NCI-H146 (cell line): ENCODE results near the gene GPR162.

Experiments
- DNase-seq: peaks from one replicate; lab custom pipeline; 2025; lab: John Stamatoyannopoulos, UW

Gene GPR162

DNA sequence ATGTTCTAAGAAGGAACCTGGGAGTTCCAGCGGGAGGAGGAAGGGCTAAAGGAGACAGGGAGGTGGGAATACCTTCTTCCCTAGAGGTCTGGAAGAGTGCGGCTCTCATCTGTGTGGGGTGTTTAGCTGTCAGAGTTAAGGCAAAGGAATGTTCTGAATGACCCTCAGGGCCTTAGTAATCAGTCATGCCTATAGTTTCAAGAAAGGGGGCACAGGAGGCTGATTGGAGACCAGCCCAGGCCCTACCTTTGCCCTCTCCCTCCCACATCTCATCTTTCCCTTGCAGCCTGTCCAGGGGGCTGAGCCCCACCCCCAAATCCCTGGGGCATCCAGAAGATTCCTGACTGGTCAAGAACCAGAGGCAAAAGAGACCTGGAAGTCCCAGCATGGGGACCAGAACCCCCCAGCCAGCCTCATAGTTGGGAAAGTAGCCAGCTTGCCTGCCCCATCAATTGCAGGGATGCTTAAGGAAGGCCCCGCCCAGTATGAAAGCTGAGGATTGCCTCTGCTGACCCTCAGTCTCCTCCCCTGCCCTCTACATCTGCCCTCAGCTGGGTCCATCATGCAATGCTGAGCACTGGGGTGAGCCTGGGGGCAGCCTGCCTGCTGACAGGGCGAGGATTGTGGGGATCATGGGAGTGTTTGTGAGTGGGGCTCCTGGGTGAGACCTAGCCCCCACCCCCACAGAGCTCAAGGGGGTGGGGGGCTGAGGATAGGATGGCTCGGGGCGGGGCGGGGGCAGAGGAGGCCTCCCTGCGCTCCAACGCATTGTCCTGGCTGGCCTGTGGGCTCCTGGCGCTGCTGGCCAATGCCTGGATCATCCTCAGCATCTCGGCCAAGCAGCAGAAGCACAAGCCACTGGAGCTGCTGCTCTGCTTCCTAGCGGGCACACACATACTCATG, 1.8 kb downstream of the GPR162 start:
- DNase-seq: no peak

DNA sequence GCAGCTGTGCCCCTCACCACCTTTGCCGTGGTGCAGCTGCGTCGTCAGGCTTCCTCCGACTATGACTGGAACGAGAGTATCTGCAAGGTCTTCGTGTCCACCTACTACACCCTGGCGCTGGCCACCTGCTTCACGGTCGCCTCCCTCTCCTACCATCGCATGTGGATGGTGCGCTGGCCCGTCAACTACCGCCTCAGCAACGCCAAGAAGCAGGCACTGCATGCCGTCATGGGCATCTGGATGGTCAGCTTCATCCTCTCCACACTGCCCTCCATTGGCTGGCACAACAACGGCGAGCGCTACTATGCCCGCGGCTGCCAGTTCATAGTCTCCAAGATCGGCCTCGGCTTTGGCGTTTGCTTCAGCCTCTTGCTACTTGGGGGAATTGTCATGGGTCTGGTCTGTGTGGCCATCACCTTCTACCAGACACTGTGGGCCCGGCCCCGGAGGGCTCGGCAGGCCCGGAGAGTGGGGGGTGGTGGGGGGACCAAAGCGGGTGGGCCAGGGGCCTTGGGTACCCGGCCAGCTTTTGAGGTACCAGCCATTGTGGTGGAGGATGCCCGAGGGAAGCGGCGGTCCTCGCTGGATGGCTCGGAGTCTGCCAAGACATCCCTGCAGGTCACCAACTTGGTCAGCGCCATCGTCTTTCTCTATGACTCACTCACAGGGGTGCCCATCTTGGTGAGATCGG, 2.6 kb downstream of the GPR162 start:
- DNase-seq: no peak

DNA sequence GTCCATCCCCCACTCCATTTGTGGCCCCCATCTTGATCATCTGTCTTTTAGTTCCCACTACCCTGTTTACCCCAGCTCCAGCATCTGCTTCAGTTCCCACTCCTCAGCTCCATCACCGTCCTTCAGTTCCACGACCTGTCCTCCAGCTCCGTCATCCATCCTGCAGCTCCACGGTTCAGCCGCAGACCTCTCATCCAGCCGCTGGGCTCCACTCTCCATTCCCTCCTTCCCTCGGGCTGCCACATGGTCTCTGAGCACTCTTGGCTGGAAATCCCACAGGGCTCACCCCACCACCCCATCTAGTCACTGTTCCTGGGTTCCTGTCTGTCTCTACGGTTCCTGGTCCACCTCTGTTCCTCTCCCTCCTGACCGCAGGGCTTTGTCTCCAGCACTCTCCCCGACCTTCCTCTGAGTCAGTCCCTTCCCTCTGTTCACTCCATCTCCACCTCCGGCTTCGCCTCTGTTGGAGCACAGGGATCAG, 3.3 kb downstream of the GPR162 start:
- DNase-seq: peak; percentile 69

DNA sequence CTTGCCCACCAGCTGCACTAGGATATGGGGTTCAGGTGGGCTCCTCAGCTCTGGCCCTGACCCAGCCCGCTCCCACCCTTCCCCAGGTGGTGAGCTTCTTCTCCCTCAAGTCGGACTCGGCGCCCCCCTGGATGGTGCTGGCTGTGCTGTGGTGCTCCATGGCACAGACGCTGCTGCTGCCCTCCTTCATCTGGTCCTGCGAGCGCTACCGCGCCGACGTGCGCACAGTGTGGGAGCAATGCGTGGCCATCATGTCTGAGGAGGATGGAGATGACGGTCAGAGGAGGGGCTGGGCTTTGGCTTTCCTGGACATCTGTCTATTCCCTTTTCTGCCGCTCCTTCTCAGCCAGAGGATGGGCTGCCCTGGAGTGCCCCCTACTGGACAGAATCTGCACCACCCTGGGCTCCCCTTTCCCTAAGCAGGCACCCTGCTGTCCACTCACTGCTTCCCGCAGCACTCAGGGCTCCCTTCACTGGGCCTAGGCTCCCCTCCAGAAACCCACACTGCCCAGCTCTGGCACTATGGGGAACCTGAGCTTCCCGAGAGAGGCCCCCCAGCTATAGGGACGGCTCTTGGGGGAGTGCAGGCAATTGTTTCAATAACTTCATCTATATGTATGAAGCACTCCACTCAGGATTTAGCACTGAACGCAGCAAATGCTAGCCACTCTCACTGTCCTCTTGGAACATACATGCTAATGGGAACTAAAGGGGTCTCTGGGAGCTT, 3.9 kb downstream of the GPR162 start:
- DNase-seq: peak; percentile 96

- no peak for DNase-seq
Measured at GRCh38 chr12:6826125-6826733, 4.6 kb downstream of the GPR162 start.

DNA sequence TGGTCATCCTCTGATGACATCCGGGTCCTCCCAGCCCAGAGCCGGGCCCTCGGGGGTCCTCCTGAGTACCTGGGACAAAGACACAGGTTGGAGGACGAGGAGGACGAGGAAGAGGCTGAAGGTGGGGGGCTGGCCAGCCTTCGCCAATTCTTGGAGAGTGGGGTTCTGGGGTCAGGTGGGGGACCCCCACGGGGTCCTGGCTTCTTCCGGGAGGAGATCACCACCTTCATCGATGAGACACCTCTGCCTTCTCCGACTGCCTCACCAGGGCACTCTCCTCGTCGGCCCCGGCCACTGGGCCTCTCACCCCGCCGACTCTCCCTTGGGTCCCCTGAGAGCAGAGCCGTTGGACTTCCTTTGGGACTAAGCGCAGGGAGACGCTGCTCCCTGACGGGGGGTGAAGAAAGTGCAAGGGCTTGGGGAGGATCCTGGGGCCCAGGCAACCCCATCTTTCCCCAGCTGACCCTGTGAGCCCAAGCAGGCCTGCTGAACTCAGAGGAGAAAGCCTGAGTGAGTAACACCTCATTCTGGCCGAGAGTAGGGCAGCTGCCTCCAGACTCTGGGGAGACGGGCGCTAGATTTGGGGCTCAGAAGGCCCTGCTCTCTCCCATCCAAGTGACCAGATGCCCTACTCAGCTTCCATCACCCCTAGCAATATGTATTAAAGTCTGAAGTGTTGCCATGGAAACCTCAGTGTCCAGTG, 5.3 kb downstream of the GPR162 start:
- DNase-seq: no peak

- DNase-seq: peak; percentile 97
Measured at GRCh38 chr12:6827437-6827911, 5.9 kb downstream of the GPR162 start.

DNA sequence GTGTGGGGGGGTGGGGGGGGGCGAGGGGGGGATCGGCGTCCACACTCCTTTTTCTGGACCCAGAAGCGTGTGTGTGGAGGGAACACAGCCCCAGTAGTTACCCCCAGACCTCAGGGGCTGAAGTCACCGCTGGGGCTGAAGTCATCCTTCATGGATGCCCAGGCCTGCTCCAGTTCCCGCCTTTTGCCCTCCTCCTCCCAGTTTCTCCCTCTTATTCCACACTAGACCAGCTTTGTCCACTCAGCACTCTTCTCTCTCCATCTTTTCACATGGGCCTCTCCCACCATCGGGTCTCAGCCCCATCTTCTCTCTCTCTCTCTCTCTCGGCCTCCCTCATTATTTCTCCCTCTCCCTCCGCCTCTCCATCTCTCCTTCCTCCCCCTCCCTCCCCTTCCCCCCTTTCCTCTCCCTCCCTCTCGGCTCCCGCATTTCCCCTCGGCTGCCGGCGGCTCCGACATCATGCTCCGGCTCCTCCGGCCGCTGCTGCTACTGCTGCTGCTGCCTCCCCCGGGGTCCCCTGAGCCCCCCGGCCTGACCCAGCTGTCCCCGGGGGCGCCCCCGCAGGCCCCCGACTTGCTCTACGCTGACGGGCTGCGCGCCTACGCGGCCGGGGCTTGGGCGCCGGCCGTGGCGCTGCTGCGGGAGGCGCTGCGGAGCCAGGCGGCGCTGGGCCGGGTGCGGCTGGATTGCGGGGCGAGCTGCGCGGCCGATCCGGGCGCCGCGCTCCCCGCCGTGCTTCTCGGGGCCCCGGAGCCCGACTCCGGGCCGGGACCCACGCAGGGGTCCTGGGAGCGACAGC, 6.6 kb downstream of the GPR162 start, which contains the start of gene P3H3:
Gene P3H3 (plus strand): TSS at position 426 of the 799 bp plus-strand sequence. CDS start 34 bp downstream, at position 460.
- peak; percentile 77 for DNase-seq

DNA sequence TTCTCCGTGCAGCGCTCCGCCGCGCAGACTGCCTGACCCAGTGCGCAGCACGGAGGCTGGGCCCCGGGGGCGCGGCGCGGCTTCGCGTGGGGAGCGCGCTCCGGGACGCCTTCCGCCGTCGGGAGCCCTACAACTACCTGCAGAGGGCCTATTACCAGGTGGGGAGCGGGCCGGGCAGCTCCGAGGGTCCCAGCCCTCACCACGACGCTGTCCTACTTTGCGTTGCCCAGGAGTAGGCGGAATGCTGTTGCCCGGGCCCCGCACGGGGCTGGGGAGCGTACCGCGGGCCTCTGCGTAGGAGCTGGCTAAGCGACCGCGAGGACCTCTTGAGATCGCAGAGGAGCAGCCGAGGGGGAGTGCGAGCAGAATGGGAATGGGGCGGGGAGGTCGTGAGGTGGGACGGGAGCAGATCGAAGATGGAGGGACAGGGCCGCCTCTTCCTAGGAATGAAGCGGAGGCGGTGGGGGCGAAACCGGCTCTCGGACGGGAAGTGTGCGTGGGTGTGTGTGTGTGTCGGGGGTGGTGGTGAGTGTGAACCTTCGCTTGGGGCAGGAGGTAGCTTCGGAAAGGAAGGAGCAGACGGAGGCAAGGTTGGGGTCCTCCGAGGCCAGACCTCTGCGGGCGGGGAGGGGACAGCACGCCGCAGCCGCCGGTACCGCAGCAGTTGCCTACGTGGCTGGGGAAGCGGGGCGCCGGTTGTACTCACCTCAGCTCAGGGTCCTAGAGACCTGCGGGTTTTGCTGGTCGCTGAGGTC, 7.3 kb downstream of the GPR162 start:
- peak; percentile 78 for DNase-seq

- DNase-seq: no peak
Measured at GRCh38 chr12:6829536-6830220, 8.1 kb downstream of the GPR162 start.

GRCh38 chr12:6830286-6830890, 8.8 kb downstream of the GPR162 start:
- DNase-seq: no peak

- DNase-seq: no peak
Measured at GRCh38 chr12:6830999-6831398, 9.4 kb downstream of the GPR162 start.

- DNase-seq: no peak
Measured at GRCh38 chr12:6831450-6831995, 9.9 kb downstream of the GPR162 start.

GRCh38 chr12:6832125-6832524, 10.5 kb downstream of the GPR162 start:
- DNase-seq: no peak

DNA sequence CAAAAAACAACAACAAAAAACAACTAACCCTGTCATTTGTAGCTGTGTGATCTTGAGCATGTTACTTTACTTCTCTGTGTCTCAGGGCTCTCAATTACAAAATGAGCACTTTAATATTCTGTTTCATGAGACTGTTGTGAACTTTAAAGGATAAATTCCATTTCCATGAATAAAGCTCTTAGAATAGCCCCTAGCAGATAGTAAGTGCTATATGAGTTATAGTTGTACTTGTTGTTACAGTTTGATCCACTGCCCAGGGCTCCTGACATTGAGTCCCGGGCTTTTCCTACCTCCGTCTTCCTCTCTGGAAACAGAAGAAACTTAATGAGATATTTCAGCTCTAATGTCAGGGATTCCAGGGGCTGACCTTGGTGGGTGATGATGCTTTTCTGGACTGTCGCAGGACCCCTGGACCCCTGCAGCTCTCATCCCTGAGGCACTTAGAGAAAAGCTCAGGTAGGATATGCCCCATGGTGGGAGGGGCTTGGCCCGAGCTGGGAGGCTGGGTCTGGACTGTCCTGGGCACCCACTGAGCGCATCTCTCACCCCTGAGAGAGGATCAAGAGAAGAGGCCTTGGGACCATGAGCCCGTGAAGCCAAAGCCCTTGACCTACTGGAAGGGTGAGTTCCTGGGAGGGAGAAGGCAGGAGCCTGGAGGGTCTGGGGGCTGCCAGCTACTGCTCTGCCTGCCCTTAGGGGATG, 11.7 kb downstream of the GPR162 start:
- no peak for DNase-seq

DNA sequence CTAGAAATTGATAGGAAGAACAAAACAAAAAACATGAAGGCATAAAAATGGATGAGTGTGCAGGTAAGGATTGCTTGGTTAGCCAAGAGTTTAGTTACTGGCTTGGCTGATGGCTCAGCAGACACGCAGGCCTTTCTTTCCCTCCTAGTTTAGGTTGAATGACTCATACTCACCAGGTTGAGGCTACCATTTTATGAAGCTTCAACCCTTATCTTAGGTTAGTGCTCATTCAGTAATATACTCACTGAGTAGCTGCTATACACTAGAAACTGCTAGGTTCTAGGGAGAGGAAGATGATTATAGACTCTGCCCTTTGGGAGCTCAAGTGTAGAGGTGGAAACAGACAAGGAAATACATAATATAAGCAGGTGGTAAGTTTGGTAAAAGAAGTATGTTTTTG, 12.6 kb downstream of the GPR162 start:
- DNase-seq: no peak

DNA sequence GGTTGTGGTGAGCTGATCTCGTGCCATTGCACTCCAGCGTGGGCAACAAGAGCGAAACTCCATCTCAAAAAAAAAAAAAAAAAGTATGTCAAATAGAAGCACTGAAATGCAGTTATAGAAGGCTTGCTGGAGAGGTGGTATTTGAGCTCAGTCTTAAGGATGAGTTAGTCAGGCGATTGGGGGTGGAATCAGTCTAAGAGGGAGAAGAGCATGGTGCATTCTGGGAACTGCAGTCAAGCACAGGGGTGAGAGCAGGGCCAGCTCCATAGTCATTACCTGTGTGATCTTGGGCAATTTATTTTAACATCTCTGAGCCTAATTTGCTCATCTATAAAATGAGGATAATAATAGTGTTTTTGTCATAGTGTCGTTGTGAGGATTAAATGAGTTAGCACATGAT, 13.3 kb downstream of the GPR162 start:
- no peak for DNase-seq

GRCh38 chr12:6836851-6837250, 15.2 kb downstream of the GPR162 start:
- DNase-seq: no peak
